ENCODE results near the gene MLN.

Gene MLN

GRCh38 chr6:33771146-33772081 lies 32.4 kb downstream of the MLN start:
- DNase-seq (ENCODE audit: low spot score) = peak; percentile 95

GRCh38 chr6:33770833-33771145 lies 33.0 kb downstream of the MLN start:
- no peak for DNase-seq (ENCODE audit: low spot score)

GRCh38 chr6:33770124-33770832 lies 33.5 kb downstream of the MLN start:
- DNase-seq (ENCODE audit: low spot score) = no peak

- DNase-seq (ENCODE audit: low spot score) = no peak
Observed at GRCh38 chr6:33769248-33769821, 34.5 kb downstream of the MLN start.

GRCh38 chr6:33768644-33769120 lies 35.1 kb downstream of the MLN start:
- DNase-seq (ENCODE audit: low spot score) = peak; percentile 93

GRCh38 chr6:33766921-33767907 lies 36.6 kb downstream of the MLN start:
- DNase-seq (ENCODE audit: low spot score) = no peak

- no peak for DNase-seq (ENCODE audit: low spot score)
Observed at GRCh38 chr6:33765368-33765767, 38.4 kb downstream of the MLN start.

- no peak for DNase-seq (ENCODE audit: low spot score)
Observed at GRCh38 chr6:33764036-33764435, 39.8 kb downstream of the MLN start.

GRCh38 chr6:33763483-33763882 lies 40.3 kb downstream of the MLN start:
- DNase-seq (ENCODE audit: low spot score) = no peak

GRCh38 chr6:33762713-33763112 lies 41.1 kb downstream of the MLN start:
- DNase-seq (ENCODE audit: low spot score) = no peak

- peak; percentile 75 for DNase-seq (ENCODE audit: low spot score)
Observed at GRCh38 chr6:33761922-33762629, 41.7 kb downstream of the MLN start.

- DNase-seq (ENCODE audit: low spot score) = no peak
Observed at GRCh38 chr6:33761581-33761921, 42.3 kb downstream of the MLN start.

GRCh38 chr6:33759887-33760629 lies 43.7 kb downstream of the MLN start:
- no peak for DNase-seq (ENCODE audit: low spot score)

- DNase-seq (ENCODE audit: low spot score) = no peak
Observed at GRCh38 chr6:33758815-33759216, 45.0 kb downstream of the MLN start.

- DNase-seq (ENCODE audit: low spot score) = no peak
Observed at GRCh38 chr6:33757906-33758305, 45.9 kb downstream of the MLN start.

- no peak for DNase-seq (ENCODE audit: low spot score)
Observed at GRCh38 chr6:33757113-33757512, 46.7 kb downstream of the MLN start.

GRCh38 chr6:33756211-33756954 lies 47.4 kb downstream of the MLN start:
- DNase-seq (ENCODE audit: low spot score) = no peak

GRCh38 chr6:33755070-33755869 lies 48.5 kb downstream of the MLN start:
- no peak for DNase-seq (ENCODE audit: low spot score)

- DNase-seq (ENCODE audit: low spot score) = no peak
Observed at GRCh38 chr6:33754222-33754621, 49.6 kb downstream of the MLN start.

Measured in GM03348 (cell line).